Subcutaneous preadipocyte (primary cell): Measurements from ENCODE around the gene RNF175. TPM values are rescaled to one million over a fixed set of nuclear protein-coding genes. Genes with fewer than 3 reads are reported as not detected.

Source experiments
- total RNA-seq: library from RNA; depleted of rRNA; stranded (reverse); fragments of >200 nt; gene quantifications from 2 replicates; pipeline ENCODE4 v1.2.3, GENCODE V29; 2012

The RNF175 gene
- total RNA-seq: under 0.01 and 1.2 TPM in 2 replicates

GRCh38 chr4:153759407-153760316 is at the start of gene RNF175:
TSS of gene RNF175 (minus strand) at chr4:153760024. CDS start at chr4:153759862, 162 bp downstream.

DNA sequence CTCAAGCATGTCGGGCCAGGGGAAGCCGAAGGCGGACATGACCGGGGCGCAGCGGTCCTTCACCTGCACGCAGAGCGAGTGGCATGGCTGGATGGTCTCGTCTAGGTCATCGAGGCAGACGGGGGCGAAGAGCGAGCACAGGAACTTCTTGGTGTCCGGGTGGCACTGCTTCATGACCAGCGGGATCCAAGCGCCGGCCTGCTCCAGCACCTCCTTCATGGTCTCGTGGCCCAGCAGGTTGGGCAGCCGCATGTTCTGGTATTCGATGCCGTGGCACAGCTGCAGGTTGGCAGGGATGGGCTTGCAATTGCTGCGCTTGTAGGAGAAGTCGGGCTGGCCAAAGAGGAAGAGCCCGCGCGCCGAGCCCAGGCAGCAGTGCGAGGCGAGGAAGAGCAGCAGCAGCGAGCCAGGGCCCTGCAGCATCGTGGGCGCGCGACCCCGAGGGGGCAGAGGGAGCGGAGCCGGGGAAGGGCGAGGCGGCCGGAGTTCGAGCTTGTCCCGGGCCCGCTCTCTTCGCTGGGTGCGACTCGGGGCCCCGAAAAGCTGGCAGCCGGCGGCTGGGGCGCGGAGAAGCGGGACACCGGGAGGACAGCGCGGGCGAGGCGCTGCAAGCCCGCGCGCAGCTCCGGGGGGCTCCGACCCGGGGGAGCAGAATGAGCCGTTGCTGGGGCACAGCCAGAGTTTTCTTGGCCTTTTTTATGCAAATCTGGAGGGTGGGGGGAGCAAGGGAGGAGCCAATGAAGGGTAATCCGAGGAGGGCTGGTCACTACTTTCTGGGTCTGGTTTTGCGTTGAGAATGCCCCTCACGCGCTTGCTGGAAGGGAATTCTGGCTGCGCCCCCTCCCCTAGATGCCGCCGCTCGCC is 28.8 kb upstream of the RNF175 start, which contains the start of gene SFRP2:
TSS of gene SFRP2 (minus strand) at position 671 of the 864 bp plus-strand sequence. CDS start at position 423, 248 bp downstream.

DNA sequence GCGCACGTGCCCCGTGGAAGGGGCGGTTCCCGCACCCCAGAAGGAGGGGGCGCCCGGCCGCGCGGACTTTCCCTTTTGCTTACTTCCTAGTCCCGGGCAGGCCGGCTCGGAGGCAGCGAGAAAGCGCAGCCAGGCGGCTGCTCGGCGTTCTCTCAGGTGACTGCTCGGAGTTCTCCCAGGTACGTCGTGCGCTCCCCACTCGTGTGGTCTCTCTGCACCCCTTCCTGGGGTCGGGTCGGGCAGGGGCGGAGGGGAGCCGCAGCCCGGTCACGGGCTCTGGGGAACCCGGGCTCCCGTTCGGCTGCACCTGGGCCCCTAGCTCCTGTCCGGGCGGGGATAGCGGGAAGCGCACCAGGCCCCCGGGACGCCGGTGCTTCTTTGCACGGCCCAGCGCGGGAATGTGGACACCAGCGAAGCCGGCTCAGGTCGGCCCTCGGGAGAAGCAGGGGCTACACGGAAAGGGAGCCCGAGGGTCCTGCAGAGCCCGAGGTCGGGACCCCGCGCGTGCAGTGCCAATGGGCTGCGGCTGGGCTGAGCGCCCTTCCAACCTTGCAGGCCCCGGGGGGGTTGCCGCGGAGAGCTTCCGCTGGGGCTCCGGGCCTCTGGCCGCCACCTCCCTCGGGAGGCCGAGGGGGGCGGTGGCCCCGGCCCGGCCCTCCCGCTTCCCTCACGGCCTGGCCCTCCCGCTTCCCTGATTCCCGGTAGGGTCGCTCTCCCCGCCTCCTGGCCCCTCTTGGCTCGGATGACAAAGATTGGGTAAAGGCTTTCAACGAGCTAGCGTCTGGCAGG is 75.4 kb downstream of the RNF175 start, which contains the start of gene TLR2:
TSS of gene TLR2 (plus strand) at position 99 of the 789 bp plus-strand sequence. CDS start 18,628 bp downstream, outside the sequence.

Other genes with a start within 250 kb of the RNF175 start
- 0.37 and 3.7 TPM in 2 replicates for gene TLR2, start 75.7 kb downstream of the RNF175 start, total RNA-seq
- 1.8 and 4.8 TPM in 2 replicates for gene SFRP2, start 29.1 kb upstream of the RNF175 start, total RNA-seq